Smooth muscle cell (in vitro differentiated cells): ENCODE measurements around the gene KCNK16. TPM values are rescaled to one million over a fixed set of nuclear protein-coding genes. Genes with fewer than 3 reads are reported as not detected.

Source experiments
- DNase-seq: peaks from one replicate; lab custom pipeline; 2025; ENCODE audit not compliant: unreplicated experiment; lab: John Stamatoyannopoulos, UW
- H2AFZ ChIP-seq: fragments of 200-600 bp; sonication (generic); 2 replicates; pipeline ENCODE4 v1.6.0; 2016; ENCODE audit warnings: antibody characterized with exemption, low read depth, mild to moderate bottlenecking
- H3F3A ChIP-seq: fragments of 200-600 bp; sonication (generic); 2 replicates; pipeline ENCODE4 v1.6.0; 2017; ENCODE audit warnings: antibody characterized with exemption, low read depth
- H3K27ac ChIP-seq: fragments of 200-600 bp; sonication (generic); 2 replicates; pipeline ENCODE4 v1.5.1; 2016; ENCODE audit warnings: low read depth, mild to moderate bottlenecking
- H3K27me3 ChIP-seq: fragments of 200-600 bp; sonication (generic); 2 replicates; pipeline ENCODE4 v1.6.1; 2016; ENCODE audit warnings: low read depth, mild to moderate bottlenecking
- H3K36me3 ChIP-seq: fragments of 200-600 bp; sonication (generic); 2 replicates; pipeline ENCODE4 v1.5.1; 2016; ENCODE audit warnings: low read depth
- H3K4me1 ChIP-seq: fragments of 200-600 bp; sonication (generic); 2 replicates; pipeline ENCODE4 v1.5.1; 2016; ENCODE audit warnings: low read depth
- H3K4me2 ChIP-seq: fragments of 200-600 bp; sonication (generic); 2 replicates; pipeline ENCODE4 v1.6.0; 2016; ENCODE audit warnings: mild to moderate bottlenecking
- H3K4me3 ChIP-seq: fragments of 200-600 bp; sonication (generic); 2 replicates; pipeline ENCODE4 v1.5.1; 2016; ENCODE audit warnings: mild to moderate bottlenecking
- H3K79me2 ChIP-seq: fragments of 200-600 bp; sonication (generic); 2 replicates; pipeline ENCODE4 v1.6.0; 2016; ENCODE audit warnings: low read depth, mild to moderate bottlenecking
- H3K9ac ChIP-seq: fragments of 200-600 bp; sonication (generic); 2 replicates; pipeline ENCODE4 v1.6.0; 2016; ENCODE audit warnings: low read depth
- H3K9me3 ChIP-seq: fragments of 200-600 bp; sonication (generic); replicated peaks from 2 replicates; pipeline ENCODE4 v1.5.1; 2016; ENCODE audit warnings: low read depth
- H4K20me1 ChIP-seq: fragments of 200-600 bp; sonication (generic); 2 replicates; pipeline ENCODE4 v1.6.0; 2016; ENCODE audit warnings: low read depth
- CTCF ChIP-seq: fragments of 200-600 bp; sonication (generic); IDR thresholded peaks from 2 replicates; pipeline ENCODE4 v1.5.1; 2017; ENCODE audit warnings: borderline replicate concordance, mild to moderate bottlenecking, antibody characterized with exemption; ENCODE audit not compliant: insufficient read depth, poor library complexity, severe bottlenecking
- WGBS: methylation state at CpG from one replicate; pipeline ENCODE4 v1.1.7; 2016; ENCODE audit warnings: low lambda C conversion rate; 5-methylcytosine and 5-hydroxymethylcytosine counted together
- polyA plus RNA-seq: library from polyadenylated mRNA; unstranded; fragments of >200 nt; fragmentation: Nextera tagmentation; extraction: Ambion mirVana; gene quantifications from 2 replicates; pipeline ENCODE4 v1.2.1, GENCODE V29; 2016
- total RNA-seq: library from RNA; depleted of rRNA; stranded (reverse); fragments of >200 nt; gene quantifications from 2 replicates; pipeline ENCODE4 v1.2.3, GENCODE V29; 2014

The KCNK16 gene
- total and polyA plus RNA-seq, 2 experiments from 2014 or later, result not detected

GRCh38 chr6:39335780-39336545 lies 13.5 kb upstream of the KCNK16 start:
- DNase-seq, result no peak
- Histone ChIP-seq H3K4me1 (peaks cover 7% of the 10 kb centered on the region), H3K36me3 (no peaks in the 10 kb centered on the region), H3F3A (no peaks in the 10 kb centered on the region), H2AFZ (no peak overlapping the region), H3K9ac (no peak overlapping the region), H3K79me2 (no peaks in the 10 kb centered on the region), H3K9me3 (no peaks in the 10 kb centered on the region), H3K27me3 (peaks cover 51% of the 10 kb centered on the region), H3K27ac (no peak overlapping the region), H3K4me2 (peak overlapping the region; percentile 8), H4K20me1 (no peaks in the 10 kb centered on the region), H3K4me3 (no peak overlapping the region)
- TF ChIP-seq CTCF, result no peak
- 61% methylated on average over 5 of the region's 5 CpGs for WGBS

DNA sequence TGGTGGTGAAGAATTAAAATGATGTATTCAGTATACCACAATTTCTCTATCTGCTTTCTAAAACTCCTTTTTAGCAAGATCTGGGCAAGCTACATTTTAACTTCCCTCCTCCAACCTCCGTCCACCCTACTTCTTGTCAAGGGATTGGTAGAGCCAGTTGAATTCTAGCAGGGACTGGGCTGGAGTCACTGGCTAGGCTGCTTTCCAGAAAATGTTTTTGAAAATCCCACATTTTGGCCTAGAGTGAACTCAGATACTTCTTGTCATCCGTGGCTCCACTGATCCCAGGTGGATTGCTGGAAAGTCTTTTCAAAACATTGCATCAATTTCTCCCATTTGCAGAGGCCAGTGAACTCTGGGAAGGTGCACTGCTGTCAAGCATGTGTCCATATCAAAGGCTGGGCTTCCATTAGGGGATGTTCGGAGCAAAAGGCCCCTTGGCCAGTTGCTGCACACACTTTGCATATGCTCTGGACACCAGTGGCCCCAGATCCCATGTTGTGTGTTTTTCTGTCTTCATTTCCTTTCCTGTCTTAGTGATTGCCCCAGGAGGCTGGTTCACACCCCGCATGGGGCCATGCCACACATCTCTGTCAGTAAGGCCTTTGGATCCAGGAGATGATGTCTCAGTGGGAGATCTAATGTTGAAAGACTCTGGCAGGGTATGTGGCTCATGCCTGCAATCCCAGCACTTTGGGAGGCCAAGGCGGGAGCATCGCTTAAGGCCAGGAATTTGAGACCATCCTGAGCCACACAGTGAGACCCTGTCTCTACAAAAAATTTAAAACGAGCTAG lies 11.3 kb upstream of the KCNK16 start:
- Histone ChIP-seq H3F3A (no peaks in the 10 kb centered on the region), H3K79me2 (no peaks in the 10 kb centered on the region), H4K20me1 (no peaks in the 10 kb centered on the region), H3K36me3 (no peaks in the 10 kb centered on the region), H3K4me2 (no peak overlapping the region), H3K9ac (no peak overlapping the region), H3K27me3 (peaks cover 65% of the 10 kb centered on the region), H2AFZ (no peak overlapping the region), H3K27ac (no peak overlapping the region), H3K4me3 (no peak overlapping the region), H3K4me1 (no peaks in the 10 kb centered on the region), H3K9me3 (no peaks in the 10 kb centered on the region)
- WGBS, result 86% methylated on average over 7 of the region's 7 CpGs
- no peak for DNase-seq
- no peak for TF ChIP-seq CTCF

- WGBS, result 93% methylated on average over 3 of the region's 3 CpGs
- peaks cover 78% of the 10 kb centered on the region for H3K27me3 ChIP-seq
- H3K4me3 ChIP-seq, result no peak overlapping the region
- H3F3A ChIP-seq, result no peaks in the 10 kb centered on the region
- H4K20me1 ChIP-seq, result no peaks in the 10 kb centered on the region
- TF ChIP-seq CTCF, result no peak
- H3K79me2 ChIP-seq, result no peaks in the 10 kb centered on the region
- H3K36me3 ChIP-seq, result no peaks in the 10 kb centered on the region
- no peak overlapping the region for H2AFZ ChIP-seq
- no peak for DNase-seq
- H3K4me2 ChIP-seq, result no peak overlapping the region
- H3K9me3 ChIP-seq, result no peaks in the 10 kb centered on the region
- H3K9ac ChIP-seq, result no peak overlapping the region
- H3K4me1 ChIP-seq, result no peaks in the 10 kb centered on the region
- no peak overlapping the region for H3K27ac ChIP-seq
Measured at GRCh38 chr6:39330476-39330875, 8.0 kb upstream of the KCNK16 start.
